HEK293T (cell line): ENCODE measurements around the gene DMGDH.
"Not testable (repeated sequence)": the region's sequence is repeated elsewhere in the genome, so short reads cannot be mapped to it uniquely, and the experiment has no call there.

ENCODE experiments used
- CTCF ChIA-PET: fragments of 350-600 bp; formaldehyde crosslinking; extraction: SDS; loops from one replicate; lab custom pipeline; 2021; ENCODE audit warnings: antibody characterized with exemption, inconsistent platforms; lab: Yijun Ruan, JAX
- POLR2A ChIA-PET: fragments of 350-600 bp; formaldehyde crosslinking; extraction: SDS; loops from one replicate; lab custom pipeline; 2020; ENCODE audit warnings: antibody characterized with exemption, inconsistent platforms; lab: Yijun Ruan, JAX
- DNase-seq: peaks from one replicate; pipeline ENCODE4 v3.0.0; 2012; ENCODE audit warnings: mixed read lengths; ENCODE audit errors: extremely low spot score
- ARNT ChIP-seq: fragments of 450-650 bp; IDR thresholded peaks from 2 replicates; pipeline ENCODE4 v1.6.1; 2017; ENCODE audit warnings: mild to moderate bottlenecking
- BHLHE40 ChIP-seq: fragments of 450-650 bp; IDR thresholded peaks from 2 replicates; pipeline ENCODE4 v1.6.1; 2016; ENCODE audit warnings: mild to moderate bottlenecking, moderate library complexity, borderline replicate concordance
- CTBP1 ChIP-seq: fragments of 450-650 bp; IDR thresholded peaks from 2 replicates; pipeline ENCODE4 v1.6.1; 2016; ENCODE audit warnings: borderline replicate concordance
- ELF4 ChIP-seq: fragments of 450-650 bp; IDR thresholded peaks from 2 replicates; pipeline ENCODE4 v1.6.1; 2017; ENCODE audit warnings: antibody characterized with exemption
- FOXA1 ChIP-seq: fragments of 450-650 bp; IDR thresholded peaks from 2 replicates; pipeline ENCODE4 v1.6.1; 2016; ENCODE audit warnings: mild to moderate bottlenecking
- FOXK2 ChIP-seq: fragments of 450-650 bp; IDR thresholded peaks from 2 replicates; pipeline ENCODE4 v1.6.1; 2016; ENCODE audit warnings: mild to moderate bottlenecking
- FOXM1 ChIP-seq: fragments of 450-650 bp; IDR thresholded peaks from 2 replicates; pipeline ENCODE4 v1.6.1; 2017; ENCODE audit warnings: mild to moderate bottlenecking, borderline replicate concordance
- HDGF ChIP-seq: fragments of 450-650 bp; IDR thresholded peaks from 2 replicates; pipeline ENCODE4 v1.6.1; 2017; ENCODE audit warnings: antibody characterized with exemption, borderline replicate concordance
- L3MBTL2 ChIP-seq: fragments of 450-650 bp; conservative IDR thresholded peaks from 2 replicates; pipeline ENCODE4 v1.6.1; 2016; ENCODE audit warnings: mild to moderate bottlenecking
- LEF1 ChIP-seq: fragments of 450-650 bp; IDR thresholded peaks from 2 replicates; pipeline ENCODE4 v1.6.1; 2017; ENCODE audit warnings: mild to moderate bottlenecking, borderline replicate concordance
- NFRKB ChIP-seq: fragments of 450-650 bp; IDR thresholded peaks from 2 replicates; pipeline ENCODE4 v1.6.1; 2016; ENCODE audit warnings: mild to moderate bottlenecking, moderate library complexity
- SP1 ChIP-seq: fragments of 450-650 bp; IDR thresholded peaks from 2 replicates; pipeline ENCODE4 v1.6.1; 2017
- SUZ12 ChIP-seq: fragments of 450-650 bp; IDR thresholded peaks from 2 replicates; pipeline ENCODE4 v1.6.1; 2016; ENCODE audit warnings: mild to moderate bottlenecking
- TARDBP ChIP-seq: fragments of 450-650 bp; IDR thresholded peaks from 2 replicates; pipeline ENCODE4 v1.6.1; 2016
- ZNF384 ChIP-seq: fragments of 450-650 bp; IDR thresholded peaks from 2 replicates; pipeline ENCODE4 v1.6.1; 2016
- TF ChIP-seq, protein P1 (sequence below): fragments of 450-650 bp; IDR thresholded peaks from 2 replicates; pipeline ENCODE4 v1.6.1; 2016

Gene DMGDH

DNA sequence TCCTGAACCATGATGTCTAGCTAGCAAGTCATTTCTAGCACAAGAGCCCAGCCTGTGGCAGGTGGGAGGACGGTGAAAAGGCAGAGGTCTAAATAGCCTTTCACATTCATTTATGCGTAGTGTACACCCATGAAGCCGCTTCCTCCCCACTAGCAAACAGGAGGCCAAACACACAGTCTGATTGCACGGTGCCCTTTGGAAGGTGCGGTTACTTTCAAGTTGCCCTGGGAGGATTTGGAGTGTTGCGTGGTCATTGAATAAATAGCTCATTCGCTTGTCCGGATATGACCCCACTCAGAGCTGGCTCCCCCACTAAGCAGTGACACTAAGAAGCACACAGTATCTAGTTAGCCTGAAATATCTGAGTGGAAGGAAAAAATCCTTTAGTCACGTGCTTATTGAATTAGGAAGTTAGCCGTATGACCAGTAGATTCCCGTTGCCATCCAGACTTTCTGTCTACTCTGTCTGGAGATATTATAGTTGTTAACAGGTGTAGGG lies 83.7 kb downstream of the DMGDH start:
- DNase-seq = no peak
- ChIA-PET CTCF (interaction anchor here (0.6 to 1.1 kb wide), 5 partner anchors 10 to 77 kb away, joined by 3 to 4 read pairs (median 3); no protein-coding TSS in a partner anchor), POLR2A (interaction anchor here (0.6 to 2.7 kb wide), 11 partner anchors 10 to 1170 kb away, joined by 3 to 29 read pairs (median 4); no protein-coding TSS in a partner anchor)
- TF ChIP-seq NFRKB (no peak), HDGF (no peak), L3MBTL2 (no peak), ELF4 (no peak)

- TF ChIP-seq FOXA1 (no peak), TARDBP (no peak), SUZ12 (no peak), SP1 (no peak), ZNF384 (no peak), ELF4 (no peak), L3MBTL2 (no peak), NFRKB (no peak), FOXM1 (no peak), BHLHE40 (no peak), CTBP1 (no peak), ARNT (no peak), HDGF (no peak), LEF1 (no peak), FOXK2 (no peak)
- TF ChIP-seq, protein P1, sequence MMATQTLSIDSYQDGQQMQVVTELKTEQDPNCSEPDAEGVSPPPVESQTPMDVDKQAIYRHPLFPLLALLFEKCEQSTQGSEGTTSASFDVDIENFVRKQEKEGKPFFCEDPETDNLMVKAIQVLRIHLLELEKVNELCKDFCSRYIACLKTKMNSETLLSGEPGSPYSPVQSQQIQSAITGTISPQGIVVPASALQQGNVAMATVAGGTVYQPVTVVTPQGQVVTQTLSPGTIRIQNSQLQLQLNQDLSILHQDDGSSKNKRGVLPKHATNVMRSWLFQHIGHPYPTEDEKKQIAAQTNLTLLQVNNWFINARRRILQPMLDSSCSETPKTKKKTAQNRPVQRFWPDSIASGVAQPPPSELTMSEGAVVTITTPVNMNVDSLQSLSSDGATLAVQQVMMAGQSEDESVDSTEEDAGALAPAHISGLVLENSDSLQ = no peak
- ChIA-PET POLR2A (interaction anchor here (0.7 to 2.7 kb wide), 24 partner anchors 10 to 1170 kb away, joined by 3 to 29 read pairs (median 4); no protein-coding TSS in a partner anchor), CTCF (interaction anchor here (0.7 to 1.6 kb wide), 4 partner anchors 12 to 77 kb away, joined by 3 to 9 read pairs (median 3); no protein-coding TSS in a partner anchor)
- no peak for DNase-seq
These were observed 84.3 kb downstream of the DMGDH start, which contains the start of gene ARSB for GRCh38 chr5:78985116-78985724. Gene ARSB, minus strand, starts transcription at chr5:78985310. Its CDS starts 62 bp downstream, at chr5:78985248.

GRCh38 chr5:78984439-78985115 lies 84.9 kb downstream of the DMGDH start:
- ChIA-PET CTCF (interaction anchor here (0.6 to 1.6 kb wide), 3 partner anchors 36 to 94 kb away, joined by 3 to 9 read pairs (median 3); no protein-coding TSS in a partner anchor), POLR2A (interaction anchor here (0.6 to 2.7 kb wide), 22 partner anchors 9 to 660 kb away, joined by 3 to 29 read pairs (median 4); no protein-coding TSS in a partner anchor)
- DNase-seq = peak; percentile 90
- TF ChIP-seq L3MBTL2 = peak; percentile 61
- TF ChIP-seq ZNF384 = no peak

GRCh38 chr5:78983601-78984438 lies 85.7 kb downstream of the DMGDH start:
- ChIA-PET POLR2A (interaction anchor here (0.6 to 2.7 kb wide), 20 partner anchors 8 to 659 kb away, joined by 3 to 29 read pairs (median 4); no protein-coding TSS in a partner anchor), CTCF (interaction anchor here (0.6 to 1.6 kb wide), 3 partner anchors 37 to 94 kb away, joined by 3 to 9 read pairs (median 3); no protein-coding TSS in a partner anchor)
- TF ChIP-seq HDGF (no peak), NFRKB (no peak), ARNT (no peak), CTBP1 (no peak), LEF1 (no peak), SUZ12 (no peak), ELF4 (no peak), L3MBTL2 (no peak), ZNF384 (no peak), FOXA1 (no peak), BHLHE40 (no peak), SP1 (no peak), TARDBP (no peak)
- TF ChIP-seq, protein P1 = no peak
- no peak for DNase-seq

DNA sequence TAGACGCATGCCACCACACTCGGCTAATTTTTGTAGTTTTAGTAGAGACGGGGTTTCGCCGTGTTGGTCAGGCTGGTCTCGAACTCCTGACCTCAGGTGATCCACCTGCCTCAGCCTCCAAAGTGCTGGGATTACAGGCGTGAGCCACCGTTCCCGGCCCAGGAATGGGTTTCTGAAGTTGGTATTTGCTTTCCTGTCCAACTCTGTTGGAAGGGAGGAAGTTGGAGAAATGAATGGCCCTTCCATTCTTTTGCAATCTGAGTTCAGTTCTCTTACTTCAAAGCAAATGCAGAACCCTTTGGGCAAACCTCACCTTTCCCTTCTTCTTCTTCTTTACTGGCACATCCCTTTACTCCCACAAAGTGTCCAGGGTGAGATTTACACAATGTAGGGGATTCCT lies 86.3 kb downstream of the DMGDH start:
- CTCF ChIA-PET, DNase-seq: not testable (repeated sequence)
- POLR2A ChIA-PET = interaction anchor here (1.0 kb wide), 1 partner anchor 64 kb away, joined by 3 read pairs; no protein-coding TSS in a partner anchor

GRCh38 chr5:78979909-78980308 lies 89.6 kb downstream of the DMGDH start:
- TF ChIP-seq ZNF384 (no peak), L3MBTL2 (no peak), ELF4 (no peak), FOXM1 (no peak), ARNT (no peak), TARDBP (no peak)
- ChIA-PET POLR2A (no interaction called here), CTCF (no interaction called here)
- DNase-seq = no peak
